ENCODE results near the gene IQSEC1.

DNA sequence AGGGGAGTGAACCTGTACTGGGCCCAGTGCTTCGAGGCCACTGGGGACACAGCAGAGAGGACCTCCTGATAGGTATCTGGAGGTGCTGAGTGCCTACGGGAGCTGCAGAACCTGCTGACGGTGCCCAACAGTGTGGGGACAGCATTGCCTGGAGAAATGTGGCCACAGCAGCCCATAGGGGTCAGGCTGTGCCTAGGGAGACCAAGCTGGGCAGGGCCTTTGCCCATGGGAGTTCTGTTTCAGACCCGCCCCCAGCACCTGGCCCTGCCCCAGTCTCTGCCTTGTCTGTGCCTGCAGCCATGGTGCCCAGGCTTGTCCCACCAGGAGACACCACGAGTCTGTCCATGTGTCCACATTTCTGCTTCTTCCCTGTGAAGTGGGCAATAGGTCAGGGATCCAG lies 216.6 kb downstream of the IQSEC1 start:
- TF ChIP-seq POLR2AphosphoS5 (IDR thresholded peaks at IDR 0.05; ENCODE audit: low read depth, low read length): no peak
- no peak for TF ChIP-seq TAF1 (IDR thresholded peaks at IDR 0.05; ENCODE audit: borderline replicate concordance, insufficient read depth, low read length)
- TF ChIP-seq, protein P1, sequence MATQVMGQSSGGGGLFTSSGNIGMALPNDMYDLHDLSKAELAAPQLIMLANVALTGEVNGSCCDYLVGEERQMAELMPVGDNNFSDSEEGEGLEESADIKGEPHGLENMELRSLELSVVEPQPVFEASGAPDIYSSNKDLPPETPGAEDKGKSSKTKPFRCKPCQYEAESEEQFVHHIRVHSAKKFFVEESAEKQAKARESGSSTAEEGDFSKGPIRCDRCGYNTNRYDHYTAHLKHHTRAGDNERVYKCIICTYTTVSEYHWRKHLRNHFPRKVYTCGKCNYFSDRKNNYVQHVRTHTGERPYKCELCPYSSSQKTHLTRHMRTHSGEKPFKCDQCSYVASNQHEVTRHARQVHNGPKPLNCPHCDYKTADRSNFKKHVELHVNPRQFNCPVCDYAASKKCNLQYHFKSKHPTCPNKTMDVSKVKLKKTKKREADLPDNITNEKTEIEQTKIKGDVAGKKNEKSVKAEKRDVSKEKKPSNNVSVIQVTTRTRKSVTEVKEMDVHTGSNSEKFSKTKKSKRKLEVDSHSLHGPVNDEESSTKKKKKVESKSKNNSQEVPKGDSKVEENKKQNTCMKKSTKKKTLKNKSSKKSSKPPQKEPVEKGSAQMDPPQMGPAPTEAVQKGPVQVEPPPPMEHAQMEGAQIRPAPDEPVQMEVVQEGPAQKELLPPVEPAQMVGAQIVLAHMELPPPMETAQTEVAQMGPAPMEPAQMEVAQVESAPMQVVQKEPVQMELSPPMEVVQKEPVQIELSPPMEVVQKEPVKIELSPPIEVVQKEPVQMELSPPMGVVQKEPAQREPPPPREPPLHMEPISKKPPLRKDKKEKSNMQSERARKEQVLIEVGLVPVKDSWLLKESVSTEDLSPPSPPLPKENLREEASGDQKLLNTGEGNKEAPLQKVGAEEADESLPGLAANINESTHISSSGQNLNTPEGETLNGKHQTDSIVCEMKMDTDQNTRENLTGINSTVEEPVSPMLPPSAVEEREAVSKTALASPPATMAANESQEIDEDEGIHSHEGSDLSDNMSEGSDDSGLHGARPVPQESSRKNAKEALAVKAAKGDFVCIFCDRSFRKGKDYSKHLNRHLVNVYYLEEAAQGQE (IDR thresholded peaks at IDR 0.05; ENCODE audit: insufficient read depth in 1 of 2, low read depth in 2 of 2, low read length in 2 of 2): no peak
